Measurements from ENCODE around the gene CYB561. TPM values are rescaled to one million over a fixed set of nuclear protein-coding genes. Genes with fewer than 3 reads are reported as not detected.

Gene CYB561
- total and polyA plus RNA-seq, 9 of the 15 experiments (the other 6 are each of a cell fraction or from before 2014, with no cell fraction given) = 4.0 to 30.8 (median 17.4) TPM

DNA sequence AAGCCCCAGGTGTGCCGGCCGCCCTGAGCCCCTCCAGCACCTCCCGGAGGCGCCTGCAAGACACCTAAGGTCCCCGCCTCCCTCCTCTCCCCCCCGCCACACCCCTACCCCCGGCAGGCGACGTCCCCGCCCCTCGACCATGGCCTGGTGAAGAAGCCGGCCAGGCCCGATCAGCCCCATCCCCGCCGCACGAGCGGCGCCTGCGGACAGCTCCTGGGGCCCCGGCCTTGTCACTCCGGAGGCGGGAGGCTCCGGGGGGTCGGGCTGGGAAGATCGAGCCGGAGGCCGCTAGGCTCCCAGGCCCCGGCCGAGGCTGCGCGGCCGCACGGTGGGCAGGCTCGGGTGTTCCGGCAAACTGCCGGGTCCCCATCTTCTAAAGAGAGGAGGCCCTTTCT lies 30.4 kb upstream of the CYB561 start:
- H3K4me1 ChIP-seq (replicated peaks in 1 of 2; ENCODE audit: control insufficient read depth in 2 of 2, insufficient read depth in 2 of 2, low read length in 2 of 2) = peaks cover 27 to 45% of the 10 kb centered on the region in 2 experiments
- H4K20me1 ChIP-seq (replicated peaks; ENCODE audit: control insufficient read depth, insufficient read depth, low read length) = no peaks in the 10 kb centered on the region
- in situ Hi-C loops (cut with MboI) = loop anchor here (5.0 kb wide), 1 partner anchor 54 kb away; no protein-coding TSS in a partner anchor
- no TSS peak for BruUV-seq (replicated peaks)
- H3K4me2 ChIP-seq (ENCODE audit: insufficient read depth, low read length) = peak overlapping the region; percentile 41; the same call in 1 of the 2 replicates
- no peaks in the 10 kb centered on the region for H3K79me2 ChIP-seq (ENCODE audit: control insufficient read depth, insufficient read depth, low read length)
- intact Hi-C loops (cut with micrococcal nuclease) = no loop called here
- no peaks in the 10 kb centered on the region for H3K9me1 ChIP-seq (ENCODE audit: control insufficient read depth, insufficient read depth, low read length)
- peak; percentile 53 to 84 (median 76) for DNase-seq (ENCODE audit: extremely low read depth in 1 of 4, low spot score in 3 of 4)
- POLR2A ChIA-PET = interaction anchor here (1.0 kb wide), 1 partner anchor 32 kb away, joined by 3 read pairs; no protein-coding TSS in a partner anchor
- H3K27me3 ChIP-seq (ENCODE audit: control insufficient read depth in 2 of 2, insufficient read depth in 2 of 2, low read length in 2 of 2) = no peaks in the 10 kb centered on the region
- ATAC-seq = peak; percentile 50
- no peak overlapping the region for H3K27ac ChIP-seq (ENCODE audit: extremely low read depth, low read depth, low read length)
- 0% methylated on average over 14 of the region's 36 CpGs for WGBS (ENCODE audit: insufficient coverage, low coverage, missing lambda C conversion rate)
- H3K36me3 ChIP-seq (ENCODE audit: control insufficient read depth, insufficient read depth, low read length) = no peaks in the 10 kb centered on the region
- peak overlapping the region; percentile 45 for H3K4me3 ChIP-seq
- CTCF ChIA-PET (ENCODE audit: low intra/inter-chr PET ratio) = interaction anchor here (4.3 kb wide), 1 partner anchor 51 kb away, joined by 35 read pairs; no protein-coding TSS in a partner anchor
- H3K9ac ChIP-seq (ENCODE audit: insufficient read depth in 1 of 2, low read depth in 2 of 2, low read length in 2 of 2) = peak overlapping the region in 1 of 2 experiments; percentile 77; a peak in 3 of 4 replicates
- no peak for FAIRE-seq
- no peak for TF ChIP-seq TGIF2 (CRISPR knock-in tag; IDR thresholded peaks at IDR 0.05)
- TF ChIP-seq IFI16 (CRISPR knock-in tag; IDR thresholded peaks at IDR 0.05) = no peak
- TF ChIP-seq, protein P1, sequence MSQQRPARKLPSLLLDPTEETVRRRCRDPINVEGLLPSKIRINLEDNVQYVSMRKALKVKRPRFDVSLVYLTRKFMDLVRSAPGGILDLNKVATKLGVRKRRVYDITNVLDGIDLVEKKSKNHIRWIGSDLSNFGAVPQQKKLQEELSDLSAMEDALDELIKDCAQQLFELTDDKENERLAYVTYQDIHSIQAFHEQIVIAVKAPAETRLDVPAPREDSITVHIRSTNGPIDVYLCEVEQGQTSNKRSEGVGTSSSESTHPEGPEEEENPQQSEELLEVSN (IDR thresholded peaks at IDR 0.05; ENCODE audit: borderline replicate concordance in 1 of 2, extremely low read depth in 1 of 2, insufficient read depth in 1 of 2, insufficient read length in 1 of 2, low read depth in 1 of 2, low read length in 1 of 2, poor library complexity in 1 of 2, severe bottlenecking in 1 of 2) = peak in 1 of 2 experiments; percentile 3
- TF ChIP-seq KDM4B (IDR thresholded peaks at IDR 0.05; ENCODE audit: borderline replicate concordance in 2 of 2, low read depth in 1 of 2) = no peak
- 0 out of 2 replicates have a peak, but pooled peaks have one; percentile 16 for TF ChIP-seq ELF1 (tag; IDR thresholded peaks at IDR 0.05)
- peak; percentile 59 for TF ChIP-seq ZFX (CRISPR knock-in tag; IDR thresholded peaks at IDR 0.05)
- peak; percentile 25 for TF ChIP-seq PCBP1 (IDR thresholded peaks at IDR 0.05; ENCODE audit: low read depth, low read length, poor library complexity, severe bottlenecking)
- TF ChIP-seq, protein P2, sequence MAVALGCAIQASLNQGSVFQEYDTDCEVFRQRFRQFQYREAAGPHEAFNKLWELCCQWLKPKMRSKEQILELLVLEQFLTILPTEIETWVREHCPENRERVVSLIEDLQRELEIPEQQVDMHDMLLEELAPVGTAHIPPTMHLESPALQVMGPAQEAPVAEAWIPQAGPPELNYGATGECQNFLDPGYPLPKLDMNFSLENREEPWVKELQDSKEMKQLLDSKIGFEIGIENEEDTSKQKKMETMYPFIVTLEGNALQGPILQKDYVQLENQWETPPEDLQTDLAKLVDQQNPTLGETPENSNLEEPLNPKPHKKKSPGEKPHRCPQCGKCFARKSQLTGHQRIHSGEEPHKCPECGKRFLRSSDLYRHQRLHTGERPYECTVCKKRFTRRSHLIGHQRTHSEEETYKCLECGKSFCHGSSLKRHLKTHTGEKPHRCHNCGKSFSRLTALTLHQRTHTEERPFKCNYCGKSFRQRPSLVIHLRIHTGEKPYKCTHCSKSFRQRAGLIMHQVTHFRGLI (CRISPR knock-in tag; IDR thresholded peaks at IDR 0.05) = no peak
- TF ChIP-seq, protein P3, sequence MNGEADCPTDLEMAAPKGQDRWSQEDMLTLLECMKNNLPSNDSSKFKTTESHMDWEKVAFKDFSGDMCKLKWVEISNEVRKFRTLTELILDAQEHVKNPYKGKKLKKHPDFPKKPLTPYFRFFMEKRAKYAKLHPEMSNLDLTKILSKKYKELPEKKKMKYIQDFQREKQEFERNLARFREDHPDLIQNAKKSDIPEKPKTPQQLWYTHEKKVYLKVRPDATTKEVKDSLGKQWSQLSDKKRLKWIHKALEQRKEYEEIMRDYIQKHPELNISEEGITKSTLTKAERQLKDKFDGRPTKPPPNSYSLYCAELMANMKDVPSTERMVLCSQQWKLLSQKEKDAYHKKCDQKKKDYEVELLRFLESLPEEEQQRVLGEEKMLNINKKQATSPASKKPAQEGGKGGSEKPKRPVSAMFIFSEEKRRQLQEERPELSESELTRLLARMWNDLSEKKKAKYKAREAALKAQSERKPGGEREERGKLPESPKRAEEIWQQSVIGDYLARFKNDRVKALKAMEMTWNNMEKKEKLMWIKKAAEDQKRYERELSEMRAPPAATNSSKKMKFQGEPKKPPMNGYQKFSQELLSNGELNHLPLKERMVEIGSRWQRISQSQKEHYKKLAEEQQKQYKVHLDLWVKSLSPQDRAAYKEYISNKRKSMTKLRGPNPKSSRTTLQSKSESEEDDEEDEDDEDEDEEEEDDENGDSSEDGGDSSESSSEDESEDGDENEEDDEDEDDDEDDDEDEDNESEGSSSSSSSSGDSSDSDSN (IDR thresholded peaks at IDR 0.05; ENCODE audit: borderline replicate concordance in 1 of 2, low read depth in 2 of 2, low read length in 2 of 2) = peak; percentile 49 to 79; a peak in 2 of 4 replicates
- no peak for TF ChIP-seq ZKSCAN3 (CRISPR knock-in tag; IDR thresholded peaks at IDR 0.05)
- TF ChIP-seq NCOR1 (IDR thresholded peaks at IDR 0.05) = no peak
- TF ChIP-seq POLR2G (IDR thresholded peaks at IDR 0.05; ENCODE audit: low read depth, low read length) = peak; percentile 39; the same call in 1 of the 2 replicates
- no peak for TF ChIP-seq ZSCAN29 (IDR thresholded peaks at IDR 0.05)
- H3K9me3 ChIP-seq (replicated peaks; ENCODE audit: control insufficient read depth, insufficient read depth, low read depth, low read length) = no peaks in the 10 kb centered on the region
- peak overlapping the region; percentile 73 for H2AFZ ChIP-seq (ENCODE audit: low read depth, low read length)
